Neural progenitor cell (in vitro differentiated cells): ENCODE data around the gene MLH1.

Experiments
- EZH2 ChIP-seq: fragments of 200-600 bp; sonication (generic); IDR thresholded peaks from 2 replicates; pipeline ENCODE4 v1.6.1; 2017; ENCODE audit warnings: antibody characterized with exemption, mild to moderate bottlenecking, moderate library complexity
- EZH2phosphoT487 ChIP-seq: fragments of 200-600 bp; sonication (generic); IDR thresholded peaks from 2 replicates; pipeline ENCODE4 v1.6.1; 2017; ENCODE audit warnings: antibody characterized with exemption
- TF ChIP-seq, protein P1 (sequence below): fragments of 200-600 bp; sonication (generic); IDR thresholded peaks from 2 replicates; pipeline ENCODE4 v1.5.1; 2017; ENCODE audit warnings: antibody characterized with exemption, mild to moderate bottlenecking

DNA sequence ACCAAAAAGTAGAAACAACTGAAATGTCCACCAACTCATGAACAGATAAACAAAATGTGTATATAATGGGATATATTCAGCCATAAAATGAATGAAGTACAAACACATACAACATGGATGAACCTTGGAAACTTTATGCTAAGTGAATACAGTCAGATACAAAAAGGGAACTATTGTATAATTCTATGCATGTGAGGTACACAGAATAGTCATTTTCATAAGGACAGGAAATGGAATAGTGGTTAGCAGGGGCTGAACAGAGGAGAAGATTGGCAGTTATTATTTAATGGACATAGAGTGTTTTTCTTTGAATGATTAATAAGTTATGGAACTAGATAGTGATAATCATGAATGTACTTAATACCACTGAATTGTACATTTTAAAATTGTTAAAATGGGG lies 28.5 kb upstream of the MLH1 start:
- TF ChIP-seq, protein P1, sequence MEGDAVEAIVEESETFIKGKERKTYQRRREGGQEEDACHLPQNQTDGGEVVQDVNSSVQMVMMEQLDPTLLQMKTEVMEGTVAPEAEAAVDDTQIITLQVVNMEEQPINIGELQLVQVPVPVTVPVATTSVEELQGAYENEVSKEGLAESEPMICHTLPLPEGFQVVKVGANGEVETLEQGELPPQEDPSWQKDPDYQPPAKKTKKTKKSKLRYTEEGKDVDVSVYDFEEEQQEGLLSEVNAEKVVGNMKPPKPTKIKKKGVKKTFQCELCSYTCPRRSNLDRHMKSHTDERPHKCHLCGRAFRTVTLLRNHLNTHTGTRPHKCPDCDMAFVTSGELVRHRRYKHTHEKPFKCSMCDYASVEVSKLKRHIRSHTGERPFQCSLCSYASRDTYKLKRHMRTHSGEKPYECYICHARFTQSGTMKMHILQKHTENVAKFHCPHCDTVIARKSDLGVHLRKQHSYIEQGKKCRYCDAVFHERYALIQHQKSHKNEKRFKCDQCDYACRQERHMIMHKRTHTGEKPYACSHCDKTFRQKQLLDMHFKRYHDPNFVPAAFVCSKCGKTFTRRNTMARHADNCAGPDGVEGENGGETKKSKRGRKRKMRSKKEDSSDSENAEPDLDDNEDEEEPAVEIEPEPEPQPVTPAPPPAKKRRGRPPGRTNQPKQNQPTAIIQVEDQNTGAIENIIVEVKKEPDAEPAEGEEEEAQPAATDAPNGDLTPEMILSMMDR: no peak
- TF ChIP-seq EZH2: no peak
- no peak for TF ChIP-seq EZH2phosphoT487
